K562 (cell line): ENCODE measurements around the gene OBSL1. TPM values are rescaled to one million over a fixed set of nuclear protein-coding genes. Genes with fewer than 3 reads are reported as not detected.

Experiments
- ATAC-seq: fragments of 200-7000 bp; cut with Tn5 transposase; 3 replicates; pipeline ENCODE4 v1.9.1; 2020; ENCODE audit warnings: moderate library complexity
- BruUV-seq: library from RNA; stranded (reverse); fragments of 400-500 nt; replicated peaks from 2 replicates; lab custom pipeline; 2021; lab: Mats Ljungman, UMichigan
- CTCF ChIA-PET: fragments of 300-600 bp; formaldehyde crosslinking; extraction: SDS; loops from one replicate; lab custom pipeline; 2021; ENCODE audit warnings: low intra/inter-chr PET ratio; lab: Yijun Ruan, JAX
- POLR2A ChIA-PET: fragments of 300-600, 350-650 bp; sonication (Branson Sonifier 250); formaldehyde crosslinking; extraction: SDS; loops from one replicate; lab custom pipeline; 2021; ENCODE audit warnings: antibody characterized with exemption, inconsistent platforms; lab: Yijun Ruan, JAX
- DNase-seq, 4 experiments: peaks; one replicate each; pipeline versions ENCODE4 v3.0.0 to v3.0.0-alpha.2; 2011 to 2018; ENCODE audit warnings: low spot score in 3 of 4, mixed read lengths in 3 of 4; ENCODE audit errors: extremely low read depth in 1 of 4
- FAIRE-seq: peaks from 2 replicates; lab custom pipeline; 2011; peaks lifted over from hg19 to GRCh38; lab: Jason Lieb, UNC
- H2AFZ ChIP-seq: 2 replicates; pipeline ENCODE4 v1.6.0; 2011; ENCODE audit warnings: low read depth, low read length, control low read depth, inconsistent platforms
- H3K27ac ChIP-seq: fragments of 200-600 bp; 3 replicates; pipeline ENCODE4 v1.8.0; 2011; ENCODE audit warnings: low read depth, mild to moderate bottlenecking, control low read depth, inconsistent platforms, low read length, moderate library complexity, mixed read lengths; ENCODE audit errors: extremely low read depth
- H3K27me3 ChIP-seq, 2 experiments: fragments of 300-600 bp in 1 of 2; 2 replicates in 1 of 2; 3 replicates in 1 of 2; pipeline versions ENCODE4 v1.6.0 to v1.8.0; 2011; ENCODE audit warnings: inconsistent platforms in 2 of 2, low read length in 2 of 2, mild to moderate bottlenecking in 1 of 2, mixed read lengths in 1 of 2, moderate library complexity in 1 of 2; ENCODE audit not compliant: control insufficient read depth in 2 of 2, insufficient read depth in 2 of 2
- H3K36me3 ChIP-seq: fragments of 300-600 bp; 3 replicates; pipeline ENCODE4 v1.8.0; 2011; ENCODE audit warnings: mild to moderate bottlenecking, low read length, inconsistent platforms; ENCODE audit not compliant: control insufficient read depth, insufficient read depth
- H3K4me1 ChIP-seq, 2 experiments: fragments of 200-600 bp in 1 of 2; replicated peaks in 1 of 2; 2 replicates in 1 of 2; 3 replicates in 1 of 2; pipeline versions ENCODE4 v1.5.1 to v1.8.0; 2011; ENCODE audit warnings: inconsistent platforms in 2 of 2, low read length in 2 of 2, mild to moderate bottlenecking in 1 of 2, mixed read lengths in 1 of 2, moderate library complexity in 1 of 2; ENCODE audit not compliant: control insufficient read depth in 2 of 2, insufficient read depth in 2 of 2
- H3K4me2 ChIP-seq: 2 replicates; pipeline ENCODE4 v1.6.1; 2011; ENCODE audit warnings: low read length, control low read depth, inconsistent platforms, mixed read lengths; ENCODE audit not compliant: insufficient read depth
- H3K4me3 ChIP-seq: fragments of 200-600 bp; sonication (generic), shearing (Covaris generic); 2 replicates; pipeline ENCODE4 v1.5.1; 2016; ENCODE audit warnings: control low read depth, inconsistent platforms
- H3K79me2 ChIP-seq: fragments of 200-600 bp; 3 replicates; pipeline ENCODE4 v1.8.0; 2011; ENCODE audit warnings: low read length, inconsistent platforms; ENCODE audit not compliant: control insufficient read depth, insufficient read depth
- H3K9ac ChIP-seq, 2 experiments: 2 replicates each; pipeline versions ENCODE4 v1.6.0 to v1.6.1; 2011; ENCODE audit warnings: low read depth in 2 of 2, low read length in 2 of 2, control low read depth in 1 of 2, inconsistent platforms in 1 of 2, mild to moderate bottlenecking in 1 of 2, mixed read lengths in 1 of 2; ENCODE audit not compliant: insufficient read depth in 1 of 2
- H3K9me1 ChIP-seq: one replicate; pipeline ENCODE4 v1.6.0; 2011; ENCODE audit warnings: inconsistent platforms, mild to moderate bottlenecking, low read length, moderate library complexity; ENCODE audit not compliant: control insufficient read depth, insufficient read depth
- H3K9me3 ChIP-seq: replicated peaks from 2 replicates; pipeline ENCODE4 v1.5.1; 2011; ENCODE audit warnings: low read depth, low read length, inconsistent platforms; ENCODE audit not compliant: control insufficient read depth, insufficient read depth
- H4K20me1 ChIP-seq: replicated peaks from 2 replicates; pipeline ENCODE4 v1.6.1; 2011; ENCODE audit warnings: low read length, inconsistent platforms, mixed read lengths; ENCODE audit not compliant: control insufficient read depth, insufficient read depth
- CEBPB ChIP-seq: fragments of 450-650 bp; IDR thresholded peaks from 2 replicates; pipeline ENCODE4 v1.6.1; 2016; ENCODE audit warnings: missing genetic modification characterization, missing compliant biosample characterization
- FOXJ2 ChIP-seq: fragments of 200-800 bp; sonication (Bioruptor generic); IDR thresholded peaks from 2 replicates; pipeline ENCODE4 v1.6.1; 2016; ENCODE audit warnings: missing genetic modification characterization, missing compliant biosample characterization
- HDAC8 ChIP-seq: fragments of 450-650 bp; IDR thresholded peaks from 2 replicates; pipeline ENCODE4 v1.6.1; 2016; ENCODE audit warnings: mild to moderate bottlenecking, missing genetic modification characterization, moderate library complexity, missing compliant biosample characterization
- HMG20A ChIP-seq: fragments of 450-650 bp; formaldehyde crosslinking; conservative IDR thresholded peaks from 2 replicates; pipeline ENCODE4 v1.4.0; 2020; ENCODE audit warnings: mild to moderate bottlenecking, mixed read lengths
- RNF219 ChIP-seq: fragments of 250-450 bp; sonication (Bioruptor Pico); IDR thresholded peaks from 2 replicates; pipeline ENCODE4 v1.5.0; 2022; ENCODE audit warnings: mild to moderate bottlenecking
- ZBTB12 ChIP-seq: fragments of 250-450 bp; sonication (Bioruptor Pico); IDR thresholded peaks from 2 replicates; pipeline ENCODE4 v1.4.0; 2020
- ZNF217 ChIP-seq: sonication (generic); formaldehyde crosslinking; IDR thresholded peaks from 2 replicates; pipeline ENCODE4 v1.8.0; 2022; ENCODE audit warnings: mild to moderate bottlenecking, missing genetic modification reagents
- ZNF717 ChIP-seq: fragments of 250-450 bp; sonication (Bioruptor Pico); IDR thresholded peaks from 2 replicates; pipeline ENCODE4 v1.5.0; 2021
- WGBS: fragments of 100-300 bp; shearing (Covaris generic); methylation state at CpG from one replicate; pipeline ENCODE4 v1.1.6; 2016; ENCODE audit warnings: low coverage, mixed read lengths; ENCODE audit not compliant: insufficient coverage; ENCODE audit errors: missing lambda C conversion rate; 5-methylcytosine and 5-hydroxymethylcytosine counted together
- in situ Hi-C: fragments of 300-500 bp; cut with MboI; formaldehyde crosslinking; loops from 4 replicates; pipeline ENCODE4 v1.15.0; 2018; ENCODE audit warnings: inconsistent platforms, mixed read lengths
- intact Hi-C: fragments of 100-400 bp; cut with micrococcal nuclease; formaldehyde crosslinking; loops from 2 replicates; pipeline ENCODE4 v1.14.2; 2022
- polyA plus RNA-seq, 8 experiments: library from polyadenylated mRNA; depleted of rRNA in 4 of 8; stranded (reverse) in 5 of 8; unstranded in 3 of 8; fragments of >200 nt; fragmentation: Nextera tagmentation in 2 of 8; fragmentation: Illumina TruSeq in 1 of 8; extraction: Ambion mirVana in 2 of 8; extraction: Trizol in 1 of 8; gene quantifications; 2 replicates each; pipeline versions ENCODE4 v1.2.1 to v1.2.3, GENCODE V29; 2011 to 2014; ENCODE audit warnings: inconsistent platforms in 1 of 8, missing spikeins in 1 of 8
- total RNA-seq, 7 experiments: library from RNA; depleted of rRNA in 6 of 7; stranded (reverse); fragments of >200 nt in 6 of 7; fragmentation: Illumina TruSeq in 2 of 7; extraction: Trizol in 2 of 7; gene quantifications; 2 replicates each; pipeline versions ENCODE4 v1.2.1 to v1.2.3, GENCODE V29; 2011 to 2021; ENCODE audit warnings: low replicate concordance in 1 of 7
- TF ChIP-seq, protein P1 (sequence below): IDR thresholded peaks from 2 replicates; pipeline ENCODE4 v1.6.1; 2011; ENCODE audit warnings: borderline replicate concordance, low read depth, mild to moderate bottlenecking, moderate library complexity, low read length; ENCODE audit not compliant: insufficient read depth, poor library complexity, severe bottlenecking
- TF ChIP-seq, protein P2 (sequence below): fragments of 250-450 bp; sonication (Bioruptor Pico); IDR thresholded peaks from 2 replicates; pipeline ENCODE4 v1.4.0; 2020; ENCODE audit warnings: mild to moderate bottlenecking, moderate library complexity
- TF ChIP-seq, protein P3 (sequence below): IDR thresholded peaks from 3 replicates; pipeline ENCODE4 v1.6.1; 2011; ENCODE audit warnings: borderline replicate concordance, mild to moderate bottlenecking; ENCODE audit not compliant: insufficient read length, insufficient read depth

Gene OBSL1
- total and polyA plus RNA-seq, 9 of the 15 experiments (the other 6 are each of a cell fraction or from before 2014, with no cell fraction given): 1.2 to 26.6 (median 8.6) TPM

DNA sequence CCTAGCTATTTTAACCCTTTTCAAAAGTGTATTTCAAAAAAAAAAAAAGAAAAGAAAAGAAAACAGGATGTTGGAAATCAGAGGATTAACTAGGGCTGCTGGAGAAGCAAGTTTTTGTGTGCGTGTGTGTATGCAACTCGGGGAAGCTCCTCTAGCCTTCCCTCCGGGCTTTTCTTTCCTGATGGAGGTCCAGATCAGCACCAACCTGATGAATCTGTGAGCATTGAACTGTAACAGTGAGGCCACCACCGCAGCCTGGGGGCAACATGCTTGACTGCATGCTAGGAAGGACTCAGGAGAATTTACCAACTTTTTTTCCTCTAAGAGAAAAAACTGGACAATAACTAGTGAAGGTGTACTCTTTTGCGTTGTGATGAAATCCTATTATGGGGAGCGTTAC lies 2.3 kb downstream of the OBSL1 start:
- peaks cover 7% of the 10 kb centered on the region for H3K79me2 ChIP-seq
- H3K27ac ChIP-seq: no peak overlapping the region
- no TSS peak for BruUV-seq
- H2AFZ ChIP-seq: no peak overlapping the region
- intact Hi-C loops (no loop called here), in situ Hi-C loops (no loop called here)
- no peak for DNase-seq
- no peak for FAIRE-seq
- ATAC-seq: no peak
- ChIA-PET POLR2A (interaction anchor here (0.6 kb wide), 3 partner anchors 20 to 1639 kb away, joined by 3 to 4 read pairs (median 3); no protein-coding TSS in a partner anchor), CTCF (no interaction called here)
- H3K27me3 ChIP-seq: no peaks in the 10 kb centered on the region
- no peaks in the 10 kb centered on the region for H4K20me1 ChIP-seq
- no peak overlapping the region for H3K4me2 ChIP-seq
- no peaks in the 10 kb centered on the region for H3K9me1 ChIP-seq
- H3K9me3 ChIP-seq: no peaks in the 10 kb centered on the region
- peaks cover 8% of the 10 kb centered on the region; the same call in 1 of the 3 replicates for H3K36me3 ChIP-seq
- no peak overlapping the region for H3K9ac ChIP-seq
- H3K4me3 ChIP-seq: no peak overlapping the region
- H3K4me1 ChIP-seq: peaks cover 9 to 43% of the 10 kb centered on the region in 2 experiments; a peak in 4 of 5 replicates
- WGBS: 80% methylated on average over 5 of the region's 6 CpGs
- TF ChIP-seq CEBPB (tag) (no peak), HDAC8 (no peak), ZNF217 (CRISPR knock-in tag) (no peak), RNF219 (CRISPR knock-in tag) (no peak), FOXJ2 (tag) (no peak), ZNF717 (no peak), HMG20A (no peak), ZBTB12 (CRISPR knock-in tag) (no peak)
- TF ChIP-seq, protein P1, sequence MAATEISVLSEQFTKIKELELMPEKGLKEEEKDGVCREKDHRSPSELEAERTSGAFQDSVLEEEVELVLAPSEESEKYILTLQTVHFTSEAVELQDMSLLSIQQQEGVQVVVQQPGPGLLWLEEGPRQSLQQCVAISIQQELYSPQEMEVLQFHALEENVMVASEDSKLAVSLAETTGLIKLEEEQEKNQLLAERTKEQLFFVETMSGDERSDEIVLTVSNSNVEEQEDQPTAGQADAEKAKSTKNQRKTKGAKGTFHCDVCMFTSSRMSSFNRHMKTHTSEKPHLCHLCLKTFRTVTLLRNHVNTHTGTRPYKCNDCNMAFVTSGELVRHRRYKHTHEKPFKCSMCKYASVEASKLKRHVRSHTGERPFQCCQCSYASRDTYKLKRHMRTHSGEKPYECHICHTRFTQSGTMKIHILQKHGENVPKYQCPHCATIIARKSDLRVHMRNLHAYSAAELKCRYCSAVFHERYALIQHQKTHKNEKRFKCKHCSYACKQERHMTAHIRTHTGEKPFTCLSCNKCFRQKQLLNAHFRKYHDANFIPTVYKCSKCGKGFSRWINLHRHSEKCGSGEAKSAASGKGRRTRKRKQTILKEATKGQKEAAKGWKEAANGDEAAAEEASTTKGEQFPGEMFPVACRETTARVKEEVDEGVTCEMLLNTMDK: no peak
- TF ChIP-seq, protein P2, sequence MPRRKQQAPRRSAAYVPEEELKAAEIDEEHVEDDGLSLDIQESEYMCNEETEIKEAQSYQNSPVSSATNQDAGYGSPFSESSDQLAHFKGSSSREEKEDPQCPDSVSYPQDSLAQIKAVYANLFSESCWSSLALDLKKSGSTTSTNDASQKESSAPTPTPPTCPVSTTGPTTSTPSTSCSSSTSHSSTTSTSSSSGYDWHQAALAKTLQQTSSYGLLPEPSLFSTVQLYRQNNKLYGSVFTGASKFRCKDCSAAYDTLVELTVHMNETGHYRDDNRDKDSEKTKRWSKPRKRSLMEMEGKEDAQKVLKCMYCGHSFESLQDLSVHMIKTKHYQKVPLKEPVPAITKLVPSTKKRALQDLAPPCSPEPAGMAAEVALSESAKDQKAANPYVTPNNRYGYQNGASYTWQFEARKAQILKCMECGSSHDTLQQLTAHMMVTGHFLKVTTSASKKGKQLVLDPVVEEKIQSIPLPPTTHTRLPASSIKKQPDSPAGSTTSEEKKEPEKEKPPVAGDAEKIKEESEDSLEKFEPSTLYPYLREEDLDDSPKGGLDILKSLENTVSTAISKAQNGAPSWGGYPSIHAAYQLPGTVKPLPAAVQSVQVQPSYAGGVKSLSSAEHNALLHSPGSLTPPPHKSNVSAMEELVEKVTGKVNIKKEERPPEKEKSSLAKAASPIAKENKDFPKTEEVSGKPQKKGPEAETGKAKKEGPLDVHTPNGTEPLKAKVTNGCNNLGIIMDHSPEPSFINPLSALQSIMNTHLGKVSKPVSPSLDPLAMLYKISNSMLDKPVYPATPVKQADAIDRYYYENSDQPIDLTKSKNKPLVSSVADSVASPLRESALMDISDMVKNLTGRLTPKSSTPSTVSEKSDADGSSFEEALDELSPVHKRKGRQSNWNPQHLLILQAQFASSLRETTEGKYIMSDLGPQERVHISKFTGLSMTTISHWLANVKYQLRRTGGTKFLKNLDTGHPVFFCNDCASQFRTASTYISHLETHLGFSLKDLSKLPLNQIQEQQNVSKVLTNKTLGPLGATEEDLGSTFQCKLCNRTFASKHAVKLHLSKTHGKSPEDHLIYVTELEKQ (CRISPR knock-in tag): no peak
- TF ChIP-seq, protein P3, sequence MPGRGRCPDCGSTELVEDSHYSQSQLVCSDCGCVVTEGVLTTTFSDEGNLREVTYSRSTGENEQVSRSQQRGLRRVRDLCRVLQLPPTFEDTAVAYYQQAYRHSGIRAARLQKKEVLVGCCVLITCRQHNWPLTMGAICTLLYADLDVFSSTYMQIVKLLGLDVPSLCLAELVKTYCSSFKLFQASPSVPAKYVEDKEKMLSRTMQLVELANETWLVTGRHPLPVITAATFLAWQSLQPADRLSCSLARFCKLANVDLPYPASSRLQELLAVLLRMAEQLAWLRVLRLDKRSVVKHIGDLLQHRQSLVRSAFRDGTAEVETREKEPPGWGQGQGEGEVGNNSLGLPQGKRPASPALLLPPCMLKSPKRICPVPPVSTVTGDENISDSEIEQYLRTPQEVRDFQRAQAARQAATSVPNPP: no peak
